CD4-positive, alpha-beta T cell treated with Interferon gamma for 1 hour (primary cell): Measurements from ENCODE around the gene CEP72.
A peak's percentile ranks its signal among the peaks of the same experiment; 100 is the strongest.
"Not testable (repeated sequence)": the region's sequence is repeated elsewhere in the genome, so short reads cannot be mapped to it uniquely, and the experiment has no call there.

Experiments
- DNase-seq: peaks from one replicate; pipeline ENCODE4 v3.0.0-alpha.2; 2020

The CEP72 gene

GRCh38 chr5:686936-687335, 74.8 kb downstream of the CEP72 start:
- DNase-seq: not testable (repeated sequence)

GRCh38 chr5:688348-689010, 76.3 kb downstream of the CEP72 start:
- DNase-seq: not testable (repeated sequence)

- DNase-seq: not testable (repeated sequence)
Measured at GRCh38 chr5:690293-690692, 78.2 kb downstream of the CEP72 start.

GRCh38 chr5:691049-691448, 78.9 kb downstream of the CEP72 start:
- not testable (repeated sequence) for DNase-seq

GRCh38 chr5:691817-692528, 79.8 kb downstream of the CEP72 start:
- DNase-seq: no peak

GRCh38 chr5:692529-693041, 80.4 kb downstream of the CEP72 start:
- peak; percentile 37 for DNase-seq

GRCh38 chr5:693271-694041, 81.3 kb downstream of the CEP72 start, which contains the start of gene TPPP:
TPPP (minus strand) TSS chr5:693352; CDS start chr5:678060, 15,292 bp downstream.
- peak; percentile 77 for DNase-seq

- DNase-seq: not testable (repeated sequence)
Measured at GRCh38 chr5:694042-694431, 81.9 kb downstream of the CEP72 start.

- not testable (repeated sequence) for DNase-seq
Measured at GRCh38 chr5:695475-695874, 83.3 kb downstream of the CEP72 start.

- DNase-seq: not testable (repeated sequence)
Measured at GRCh38 chr5:696191-696590, 84.1 kb downstream of the CEP72 start.

- not testable (repeated sequence) for DNase-seq
Measured at GRCh38 chr5:696753-697702, 84.9 kb downstream of the CEP72 start.
